ENCODE measurements around the gene SP1.
"Not testable (repeated sequence)": the region's sequence is repeated elsewhere in the genome, so short reads cannot be mapped to it uniquely, and the experiment has no call there.

Gene SP1

DNA sequence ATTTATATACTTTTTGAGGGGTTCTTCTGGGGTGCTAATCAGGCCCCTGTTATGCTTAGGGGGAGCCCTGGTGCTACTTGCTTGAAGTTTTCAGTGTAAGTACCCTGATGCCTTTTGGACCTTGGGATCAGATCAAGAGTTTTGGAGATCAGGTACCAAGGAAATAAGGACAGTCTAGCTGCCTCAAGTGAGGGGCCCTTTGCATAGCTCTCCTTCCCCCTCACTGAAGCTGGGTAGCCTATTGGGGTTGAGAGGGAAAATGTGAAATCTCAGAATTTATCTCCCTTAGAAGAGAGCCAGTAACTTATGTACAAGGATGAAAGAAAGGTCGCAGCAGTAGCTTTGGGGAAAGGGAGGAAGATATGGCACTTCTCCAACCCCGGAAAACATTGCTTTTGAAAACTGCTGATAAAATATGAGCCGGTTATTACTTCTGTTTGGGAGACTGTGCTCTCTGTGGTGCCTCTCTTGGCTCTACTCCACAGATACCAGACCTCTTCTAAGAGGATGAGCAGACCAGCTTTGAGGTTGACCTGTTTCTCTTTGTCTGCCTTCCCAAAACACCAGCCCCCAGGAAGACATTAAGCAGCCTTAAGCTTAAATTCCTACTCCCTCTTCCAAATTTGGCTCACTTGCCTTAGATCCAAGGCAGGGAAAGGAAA lies 34.9 kb downstream of the SP1 start:
- no peak for DNase-seq

DNA sequence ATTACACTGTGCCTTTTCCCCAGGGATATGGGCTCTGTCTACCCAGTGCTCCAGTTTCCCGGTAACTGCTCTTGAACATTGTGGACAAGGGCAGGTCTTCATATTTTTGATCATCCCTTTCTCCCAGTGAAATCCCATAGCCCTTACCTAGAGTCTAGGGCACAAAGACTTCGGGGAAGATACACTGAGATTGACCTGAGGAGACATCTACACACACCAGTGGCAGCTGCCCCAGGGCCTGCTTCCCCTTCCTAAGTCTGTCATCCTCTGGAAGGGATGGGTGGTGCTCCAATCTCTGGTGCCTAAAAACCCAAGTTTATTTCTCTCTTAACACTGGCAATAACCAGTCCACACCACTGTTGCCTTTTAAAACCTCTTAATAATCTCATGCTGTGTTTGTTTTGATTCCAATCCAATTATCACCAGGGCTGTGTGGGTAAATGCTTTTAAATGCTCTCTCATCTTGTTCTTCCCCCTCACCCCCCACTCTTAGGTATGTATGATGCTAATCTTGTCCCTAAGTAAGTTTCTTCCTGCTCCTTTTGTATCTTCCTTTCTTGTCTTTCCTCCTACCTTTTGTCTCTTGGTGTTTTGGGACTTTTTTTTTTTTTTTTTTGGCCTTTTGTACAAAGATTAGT lies 35.9 kb downstream of the SP1 start:
- DNase-seq: not testable (repeated sequence)

DNA sequence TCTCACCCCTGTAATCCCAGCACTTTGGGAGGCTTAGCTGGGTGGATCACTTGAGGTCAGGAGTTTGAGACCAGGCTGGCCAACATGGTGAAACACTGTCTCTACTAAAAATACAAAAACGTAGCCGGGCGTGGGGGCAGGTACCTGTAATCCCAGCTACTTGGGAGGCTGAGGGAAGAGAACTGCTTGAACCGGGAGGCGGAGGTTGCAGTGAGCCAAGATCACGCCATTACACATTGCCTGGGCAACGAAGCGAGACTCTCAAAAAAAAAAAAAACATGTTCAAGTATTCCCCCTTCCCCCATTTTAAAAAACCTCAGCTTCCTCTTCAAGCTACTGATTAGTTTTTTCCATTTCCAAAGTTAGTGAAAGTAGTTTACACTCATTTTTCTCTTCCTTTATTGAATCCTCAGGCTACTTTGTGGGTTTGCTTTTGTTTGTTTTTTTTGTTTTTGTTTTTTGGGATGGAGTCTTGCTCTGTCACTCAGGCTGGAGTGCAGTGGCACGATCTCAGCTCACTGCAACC lies 37.4 kb downstream of the SP1 start:
- DNase-seq: peak in 1 of 5 experiments; percentile 35

DNA sequence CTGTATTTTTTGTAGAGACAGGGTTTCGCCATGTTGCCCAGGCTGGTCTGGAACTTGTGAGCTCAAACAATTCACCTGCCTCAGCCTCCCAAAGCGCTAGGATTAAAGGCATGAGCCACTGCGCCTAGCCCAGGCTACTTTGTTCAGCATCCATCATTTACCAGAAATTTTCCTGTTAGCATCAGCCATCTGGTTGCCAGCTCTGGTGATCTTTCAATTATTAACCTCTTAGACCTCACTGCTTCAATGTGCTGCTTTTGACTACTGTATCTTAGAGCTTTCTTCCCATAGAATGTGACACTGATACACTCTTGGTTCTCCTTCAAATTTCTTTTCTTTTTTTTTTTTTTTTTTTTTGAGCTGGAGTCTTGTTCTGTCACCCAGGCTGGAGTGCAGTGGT lies 38.2 kb downstream of the SP1 start:
- no peak for DNase-seq

DNA sequence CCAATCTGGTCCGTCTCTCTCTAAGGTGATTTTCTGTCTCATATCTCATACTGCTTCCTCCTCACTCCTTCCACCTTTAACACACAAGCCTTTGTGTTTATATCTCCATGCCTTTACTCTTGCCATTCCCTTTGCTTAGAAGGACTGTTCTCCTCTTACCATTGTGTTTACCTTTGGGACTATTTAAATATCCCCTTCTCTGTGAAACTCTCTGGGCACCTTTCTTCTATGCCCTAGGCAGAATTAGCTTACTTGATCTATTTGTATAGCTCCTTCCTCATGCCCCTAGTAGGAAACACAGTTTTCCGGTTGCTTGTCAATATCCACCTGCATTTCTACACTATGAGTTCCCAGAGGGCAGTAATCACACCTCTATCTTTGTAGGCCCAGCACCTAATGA lies 39.8 kb downstream of the SP1 start:
- no peak for DNase-seq

DNA sequence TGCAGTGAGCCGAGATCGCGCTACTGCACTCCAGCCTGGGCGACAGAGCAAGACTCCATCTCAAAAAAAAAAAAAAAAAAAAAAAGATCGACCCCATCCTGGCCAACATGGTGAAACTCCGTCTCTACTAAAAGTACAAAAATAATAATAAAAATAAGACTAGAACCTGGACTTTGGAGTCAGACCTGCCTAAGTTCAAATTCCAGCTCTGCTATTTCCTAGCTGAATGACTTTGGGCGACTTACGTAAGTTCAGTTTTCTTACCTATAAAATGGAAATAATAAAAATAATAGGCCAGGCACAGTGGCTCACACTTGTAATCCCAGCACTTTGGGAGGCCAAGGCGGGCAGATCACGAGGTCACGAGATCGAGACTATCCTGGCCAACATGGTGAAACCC lies 42.3 kb downstream of the SP1 start:
- DNase-seq: not testable (repeated sequence)

DNA sequence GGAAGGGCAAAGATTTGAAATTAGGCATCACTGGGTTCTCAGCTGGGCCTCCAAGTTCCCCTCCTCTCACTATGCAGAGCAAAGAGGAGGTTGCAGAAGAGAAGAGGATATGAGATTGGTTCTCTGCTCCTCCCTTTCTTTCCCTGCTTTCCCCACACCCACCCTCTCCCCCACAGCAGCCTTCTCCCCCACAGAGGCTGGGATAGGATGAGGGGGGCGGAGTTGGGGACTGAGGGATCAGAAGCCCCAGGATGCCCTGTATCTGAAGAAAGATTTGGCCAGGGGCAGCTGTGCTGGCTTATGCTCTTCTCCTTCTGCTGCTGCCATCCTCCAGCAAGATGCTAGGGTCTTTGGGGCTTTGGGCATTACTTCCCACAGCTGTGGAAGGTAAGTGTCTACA lies 43.6 kb downstream of the SP1 start, which contains the start of gene AMHR2:
Gene AMHR2, plus strand, starts transcription at position 259 of the 400 bp plus-strand sequence. Its CDS starts 80 bp downstream, at position 339.
- no peak for DNase-seq

DNA sequence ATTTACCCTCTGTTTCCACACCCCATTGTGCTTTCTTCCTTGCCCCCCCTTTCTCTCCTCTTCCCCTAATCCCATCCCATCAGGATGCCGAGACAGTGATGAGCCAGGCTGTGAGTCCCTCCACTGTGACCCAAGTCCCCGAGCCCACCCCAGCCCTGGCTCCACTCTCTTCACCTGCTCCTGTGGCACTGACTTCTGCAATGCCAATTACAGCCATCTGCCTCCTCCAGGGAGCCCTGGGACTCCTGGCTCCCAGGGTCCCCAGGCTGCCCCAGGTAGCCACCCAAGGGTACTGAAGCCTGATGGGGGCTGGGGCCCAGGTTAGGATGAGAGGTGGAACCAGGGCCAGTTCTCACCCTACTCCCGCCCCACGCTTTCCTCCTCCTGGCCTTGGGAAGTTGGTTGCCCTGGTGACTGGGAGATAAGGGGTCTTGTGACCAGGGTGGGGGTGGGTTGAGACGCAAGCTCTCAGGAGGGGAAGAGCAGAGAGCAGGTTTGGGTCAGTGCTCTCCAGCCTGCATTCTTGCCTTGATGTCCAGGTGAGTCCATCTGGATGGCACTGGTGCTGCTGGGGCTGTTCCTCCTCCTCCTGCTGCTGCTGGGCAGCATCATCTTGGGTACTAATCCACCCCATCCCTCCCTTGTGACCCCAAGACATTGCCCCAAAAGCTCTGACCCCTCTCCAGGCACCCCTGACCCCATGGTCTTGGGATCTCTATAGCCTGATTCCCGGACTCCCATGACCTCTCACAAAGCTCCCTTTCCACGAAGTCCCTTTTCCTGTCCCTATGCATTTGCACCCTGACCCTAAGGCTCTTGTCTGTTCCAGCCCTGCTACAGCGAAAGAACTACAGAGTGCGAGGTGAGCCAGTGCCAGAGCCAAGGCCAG lies 44.9 kb downstream of the SP1 start:
- DNase-seq: no peak

DNA sequence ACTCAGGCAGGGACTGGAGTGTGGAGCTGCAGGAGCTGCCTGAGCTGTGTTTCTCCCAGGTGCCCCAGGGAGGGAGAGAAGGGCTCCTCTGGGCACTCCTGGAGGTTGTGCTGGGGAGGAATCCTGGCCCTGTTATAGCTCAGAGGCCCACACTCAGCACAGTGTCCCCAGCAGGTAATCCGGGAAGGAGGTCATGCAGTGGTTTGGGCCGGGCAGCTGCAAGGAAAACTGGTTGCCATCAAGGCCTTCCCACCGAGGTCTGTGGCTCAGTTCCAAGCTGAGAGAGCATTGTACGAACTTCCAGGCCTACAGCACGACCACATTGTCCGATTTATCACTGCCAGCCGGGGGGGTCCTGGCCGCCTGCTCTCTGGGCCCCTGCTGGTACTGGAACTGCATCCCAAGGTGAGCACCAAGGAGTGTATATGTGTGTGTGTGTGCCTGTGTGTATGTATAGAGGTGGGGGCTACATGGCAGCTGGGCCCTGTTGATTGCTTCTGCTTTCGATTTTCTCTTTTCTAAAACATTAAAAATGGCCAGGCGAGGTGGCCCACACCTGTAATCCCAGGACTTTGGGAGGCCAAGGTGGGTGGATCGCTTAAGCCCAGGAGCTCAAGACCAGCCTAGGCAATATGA lies 45.7 kb downstream of the SP1 start:
- no peak for DNase-seq

DNA sequence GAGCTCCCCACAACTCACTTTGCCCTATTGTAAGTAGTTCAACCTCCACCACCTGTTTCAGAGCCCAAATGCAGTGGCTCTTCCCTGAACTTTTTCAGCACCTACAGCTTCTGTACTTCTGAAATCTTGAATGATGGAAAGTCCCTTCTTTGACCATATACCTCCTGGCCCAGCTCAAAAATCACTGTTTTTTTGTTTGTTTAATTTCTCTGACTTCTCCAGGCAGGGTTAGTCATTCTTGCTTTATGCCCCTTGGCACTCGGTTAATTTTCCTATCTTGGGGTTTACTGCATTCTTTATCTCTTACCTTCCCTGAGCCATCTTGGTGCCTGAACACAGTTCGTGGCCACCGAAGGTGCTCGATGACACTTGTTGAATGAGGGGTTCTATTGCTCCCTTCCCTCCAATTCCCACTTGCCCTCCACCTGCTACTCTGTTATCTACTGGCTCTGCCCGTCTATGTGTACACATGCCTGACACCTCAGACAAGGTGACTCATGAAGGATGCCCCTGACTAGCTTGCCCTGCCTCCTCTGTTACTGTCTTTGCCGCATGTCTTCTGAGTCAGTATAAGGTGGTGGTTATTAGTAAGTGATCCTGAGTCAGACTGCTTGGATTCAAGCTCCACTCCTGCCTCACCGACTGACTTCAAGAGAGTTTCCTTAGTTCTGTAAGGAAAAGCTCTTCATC lies 48.1 kb downstream of the SP1 start:
- DNase-seq: no peak

DNA sequence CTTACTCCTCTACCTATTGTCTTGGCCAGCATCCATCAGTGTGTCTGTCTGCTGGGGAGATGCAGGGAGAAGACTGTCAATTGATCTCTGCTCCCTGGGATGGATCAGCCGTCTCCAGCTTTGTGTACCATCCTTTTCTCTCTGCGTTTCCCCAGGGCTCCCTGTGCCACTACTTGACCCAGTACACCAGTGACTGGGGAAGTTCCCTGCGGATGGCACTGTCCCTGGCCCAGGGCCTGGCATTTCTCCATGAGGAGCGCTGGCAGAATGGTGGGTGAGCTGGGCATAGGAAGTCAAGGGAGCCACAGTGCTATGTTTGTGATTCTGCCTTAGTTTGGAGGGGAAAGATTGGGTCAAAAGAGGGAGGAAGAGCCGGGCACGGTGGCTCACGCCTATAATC lies 48.8 kb downstream of the SP1 start:
- no peak for DNase-seq

DNA sequence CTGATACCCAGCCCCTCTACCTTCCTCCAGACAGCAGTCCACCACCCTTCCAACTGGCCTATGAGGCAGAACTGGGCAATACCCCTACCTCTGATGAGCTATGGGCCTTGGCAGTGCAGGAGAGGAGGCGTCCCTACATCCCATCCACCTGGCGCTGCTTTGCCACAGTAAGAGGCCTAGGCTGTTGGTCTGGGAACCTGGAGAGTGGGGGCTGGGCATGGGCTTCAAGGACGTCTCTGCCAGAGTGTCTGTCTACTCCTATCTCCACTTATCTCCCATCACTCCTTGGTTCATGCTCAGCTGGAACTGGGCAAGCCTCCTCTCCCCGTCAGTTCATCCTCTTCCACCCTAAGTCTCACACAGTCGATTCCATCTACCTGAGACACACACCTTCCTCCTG lies 50.1 kb downstream of the SP1 start:
- no peak for DNase-seq

DNA sequence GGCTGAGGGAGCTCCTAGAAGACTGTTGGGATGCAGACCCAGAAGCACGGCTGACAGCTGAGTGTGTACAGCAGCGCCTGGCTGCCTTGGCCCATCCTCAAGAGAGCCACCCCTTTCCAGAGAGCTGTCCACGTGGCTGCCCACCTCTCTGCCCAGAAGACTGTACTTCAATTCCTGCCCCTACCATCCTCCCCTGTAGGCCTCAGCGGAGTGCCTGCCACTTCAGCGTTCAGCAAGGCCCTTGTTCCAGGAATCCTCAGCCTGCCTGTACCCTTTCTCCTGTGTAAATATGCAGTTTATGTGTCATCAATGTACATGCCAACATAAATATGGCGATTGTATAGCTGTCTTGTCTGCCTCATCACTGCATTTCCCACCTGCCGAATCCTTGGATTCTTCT lies 51.2 kb downstream of the SP1 start:
- DNase-seq: no peak

DNA sequence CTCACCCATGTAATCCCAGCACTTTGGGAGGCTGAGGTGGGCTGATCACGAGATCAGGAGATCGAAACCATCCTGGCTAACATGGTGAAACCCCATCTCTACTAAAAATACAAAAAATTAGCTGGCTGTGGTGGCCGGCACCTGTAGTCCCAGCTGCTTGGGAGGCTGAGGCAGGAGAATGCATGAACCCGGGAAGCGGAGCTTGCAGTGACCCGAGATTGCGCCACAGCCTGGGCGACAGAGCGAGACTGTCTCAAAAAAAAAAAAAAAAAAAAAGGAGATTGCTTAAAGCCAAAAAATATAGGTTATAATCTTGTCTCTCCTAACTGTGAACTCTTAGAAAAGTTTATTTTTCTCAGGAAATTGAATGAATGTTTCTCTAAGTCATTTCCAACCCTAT lies 55.4 kb downstream of the SP1 start:
- not testable (repeated sequence) for DNase-seq

DNA sequence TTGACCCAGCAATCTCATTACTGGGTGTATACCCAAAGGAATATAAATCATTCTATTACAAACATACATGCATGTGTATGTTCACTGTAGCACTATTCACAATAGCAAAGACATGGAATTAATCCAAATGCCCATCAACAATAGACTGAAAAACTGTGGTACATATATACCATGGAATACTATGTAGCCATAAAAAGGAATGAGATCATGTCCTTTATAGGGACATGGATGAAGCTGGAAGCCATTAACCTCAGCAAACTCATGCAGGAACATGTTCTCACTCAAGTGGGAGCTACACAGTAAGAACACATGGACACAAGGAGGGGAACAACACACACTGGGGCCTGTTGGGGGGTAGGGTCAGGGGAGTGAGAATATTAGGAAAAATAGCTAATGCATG lies 59.6 kb downstream of the SP1 start:
- DNase-seq: not testable (repeated sequence)

DNA sequence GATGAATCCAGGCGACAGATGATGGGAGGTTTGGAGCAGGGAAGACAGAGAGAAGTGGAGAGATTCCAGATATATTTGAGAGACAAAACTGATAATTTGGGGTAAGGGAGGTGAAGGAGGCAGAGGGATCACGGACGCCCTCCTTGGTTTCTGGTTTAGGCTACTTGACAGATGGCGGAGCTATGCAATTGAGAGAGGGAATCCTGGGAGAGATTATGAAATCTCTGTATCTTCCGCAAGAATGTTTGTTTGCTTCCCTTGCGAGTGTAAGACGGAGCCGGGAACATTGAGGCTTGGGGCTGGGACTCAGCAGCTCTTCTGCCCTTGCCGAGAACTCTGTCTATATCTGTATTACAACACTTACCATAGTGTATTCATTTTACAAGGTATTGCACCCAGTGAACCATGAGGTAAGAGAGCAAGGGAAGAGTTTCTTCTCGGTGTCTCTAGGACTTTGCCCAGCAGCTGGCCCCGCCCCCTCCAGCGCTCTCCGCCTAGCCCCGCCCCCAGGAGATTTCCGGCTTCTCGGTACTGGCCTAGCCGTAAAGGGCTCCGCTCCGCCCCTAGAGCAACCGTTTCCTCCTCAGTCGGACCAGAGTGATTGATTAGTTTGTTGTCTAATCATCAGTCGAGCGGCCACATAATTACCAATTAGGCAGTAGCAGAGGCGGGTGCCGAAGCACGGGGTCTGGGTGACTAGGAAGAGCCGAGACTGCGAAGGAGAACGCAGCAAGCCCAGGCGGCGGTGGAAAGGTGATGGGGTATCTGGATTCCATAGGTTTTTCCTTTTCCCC lies 61.3 kb downstream of the SP1 start, which contains the start of gene PRR13:
Gene PRR13, plus strand, starts transcription at position 695 of the 794 bp plus-strand sequence. CDS start 981 bp downstream, outside the sequence.
- peak; percentile 94 to 99 (median 98) for DNase-seq

DNA sequence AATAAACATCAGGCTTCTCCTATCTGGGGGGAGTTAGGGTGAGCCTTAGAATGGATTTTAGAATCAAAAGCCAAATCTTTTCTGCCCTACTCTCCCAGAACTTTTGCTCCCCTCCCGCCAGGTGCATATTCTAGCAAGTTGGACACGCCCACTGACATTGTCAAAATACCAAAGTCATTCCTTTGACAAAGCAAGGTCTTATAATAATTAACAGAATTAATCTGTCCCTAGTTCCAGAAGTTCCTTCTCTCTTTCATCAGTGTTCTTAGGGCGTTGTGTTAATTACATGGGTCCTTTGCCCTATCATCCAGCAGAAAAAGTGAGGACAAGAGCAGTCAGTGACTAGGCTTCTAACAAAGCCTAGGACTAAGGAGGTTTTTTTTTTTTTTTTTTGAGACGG lies 64.0 kb downstream of the SP1 start:
- DNase-seq: no peak

DNA sequence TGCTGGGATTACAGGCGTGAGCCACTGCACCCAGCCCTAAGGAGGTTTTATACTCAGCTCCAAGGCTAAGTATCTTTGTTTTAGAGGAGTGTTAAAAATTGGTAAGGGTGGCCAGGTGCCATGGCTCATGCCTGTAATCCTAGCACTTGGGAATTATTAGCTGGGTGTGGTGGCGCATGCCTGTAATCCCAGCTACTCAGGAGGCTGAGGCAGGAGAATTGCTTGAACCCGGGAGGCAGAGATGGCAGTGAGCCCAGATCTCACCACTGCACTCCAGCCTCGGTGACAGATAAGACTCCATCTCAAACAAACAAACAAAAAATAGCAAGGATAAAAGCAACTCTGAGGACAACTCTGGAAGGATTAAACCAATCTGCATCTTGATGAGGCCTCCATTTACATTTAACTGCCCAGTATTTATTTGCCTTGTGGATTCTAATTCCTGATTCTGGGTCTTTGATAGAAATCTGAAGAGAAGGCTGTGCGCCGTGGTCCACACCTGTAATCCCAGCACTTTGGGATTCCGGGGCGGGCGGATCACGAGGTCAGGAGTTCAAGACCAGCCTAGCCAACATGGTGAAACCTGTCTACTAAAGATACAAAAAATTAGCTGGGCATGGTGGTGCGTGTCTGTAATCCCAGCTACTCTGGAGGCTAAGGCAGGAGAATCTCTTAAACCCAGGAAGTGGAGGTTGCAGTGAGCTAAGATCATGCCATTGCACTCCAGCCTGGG lies 64.8 kb downstream of the SP1 start:
- not testable (repeated sequence) for DNase-seq

DNA sequence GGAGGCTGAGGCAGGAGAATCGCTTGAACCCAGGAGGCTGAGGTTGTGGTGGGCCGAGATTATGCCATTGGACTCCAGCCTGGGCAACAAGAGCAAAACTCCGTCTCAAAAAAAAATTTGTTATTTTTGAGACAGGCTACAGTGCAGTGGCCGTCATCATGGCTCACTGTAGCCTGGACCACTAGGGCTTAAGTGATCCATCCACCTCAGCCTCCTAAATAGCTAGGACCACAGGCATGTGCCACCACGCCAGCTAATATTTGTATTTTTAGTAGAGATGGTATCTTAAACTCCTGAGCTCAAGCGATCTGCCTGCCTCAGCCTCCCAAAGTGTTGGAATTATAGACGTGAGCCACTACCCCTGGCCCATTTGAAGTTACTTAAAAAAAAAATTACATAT lies 71.0 kb downstream of the SP1 start:
- no peak for DNase-seq

DNA sequence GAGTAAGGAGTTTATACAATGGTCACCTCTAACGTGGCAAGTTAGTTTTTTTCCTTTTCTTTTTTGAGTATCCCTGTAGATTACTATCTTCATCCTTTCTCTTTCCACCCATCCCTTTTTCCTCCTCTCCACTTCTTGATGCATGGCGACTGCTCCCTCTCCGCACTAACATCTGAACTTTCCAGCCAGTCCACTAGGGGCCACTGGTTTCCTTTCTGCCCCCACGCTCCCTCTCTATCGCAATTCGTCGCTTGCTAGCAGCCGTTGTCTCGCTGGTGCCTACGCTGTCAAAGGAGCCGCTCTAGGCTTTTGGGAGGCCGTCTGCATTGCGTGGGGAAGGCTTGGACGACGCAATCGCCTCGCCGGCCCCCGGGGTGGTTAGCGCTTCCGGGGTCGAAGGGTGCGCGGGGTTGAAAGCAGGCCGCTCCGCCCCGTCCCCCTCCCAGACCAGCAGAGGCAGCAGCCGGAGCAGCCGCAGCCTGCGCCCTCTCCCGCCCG lies 71.7 kb downstream of the SP1 start, which contains the start of gene PCBP2:
Gene PCBP2, plus strand, starts transcription at position 442 of the 498 bp plus-strand sequence. CDS start 2,699 bp downstream, outside the sequence.
- peak; percentile 92 to 100 (median 97) for DNase-seq

Measured in T-helper 2 cell (primary cell).